Esophagus muscularis mucosa (tissue), 4 donors: Measurements from ENCODE around the gene GMDS. TPM values are rescaled to one million over a fixed set of nuclear protein-coding genes. Genes with fewer than 3 reads are reported as not detected.

Source experiments
- DNase-seq: peaks from one replicate; pipeline ENCODE4 v3.0.0-alpha.2; 2017; ENCODE audit errors: extremely low spot score
- H3K27ac ChIP-seq, 4 donors: fragments of 200-600 bp; sonication (generic); replicated peaks in 1 of 4; 1 replicate in 3 of 4; 2 replicates in 1 of 4; pipeline ENCODE4 v1.5.1; 2016 to 2019; ENCODE audit warnings: mild to moderate bottlenecking in 1 of 4
- H3K27me3 ChIP-seq, 4 donors: fragments of 200-600 bp; sonication (generic); one replicate each; pipeline versions ENCODE4 v1.5.1 to v1.6.0; 2016 to 2019
- H3K36me3 ChIP-seq, 4 donors: fragments of 200-600 bp; sonication (generic); one replicate each; pipeline ENCODE4 v1.5.1; 2016 to 2019
- H3K4me1 ChIP-seq, 4 donors: fragments of 200-600 bp; sonication (generic); one replicate each; pipeline ENCODE4 v1.5.1; 2016 to 2019
- H3K4me3 ChIP-seq, 4 donors: fragments of 200-600 bp; sonication (generic); 1 replicate in 2 of 4; 2 replicates in 2 of 4; pipeline ENCODE4 v1.5.1; 2016 to 2019; ENCODE audit warnings: mild to moderate bottlenecking in 4 of 4, moderate library complexity in 1 of 4
- H3K9me3 ChIP-seq, 4 donors: fragments of 200-600 bp; sonication (generic); 1 replicate in 3 of 4; 2 replicates in 1 of 4; pipeline ENCODE4 v1.5.1; 2016 to 2019
- EP300 ChIP-seq: sonication (generic); formaldehyde crosslinking; IDR thresholded peaks from one replicate; pipeline ENCODE4 v1.6.1; 2017; ENCODE audit warnings: antibody characterized with exemption
- POLR2A ChIP-seq: fragments of 450-650 bp; IDR thresholded peaks from one replicate; pipeline ENCODE4 v1.6.1; 2017; ENCODE audit warnings: antibody characterized with exemption, moderate library complexity, mild to moderate bottlenecking, low read depth
- POLR2AphosphoS5 ChIP-seq, 2 donors: sonication (generic); formaldehyde crosslinking; IDR thresholded peaks; one replicate each; pipeline ENCODE4 v1.6.1; 2017; ENCODE audit warnings: antibody characterized with exemption in 2 of 2
- WGBS: methylation state at CpG from one replicate; pipeline ENCODE4 v1.1.5; 2018; 5-methylcytosine and 5-hydroxymethylcytosine counted together
- intact Hi-C: fragments of 100-400 bp; cut with DNase I; formaldehyde crosslinking; loops from one replicate; pipeline ENCODE4 v1.15.1; 2023
- total RNA-seq, 4 donors: library from RNA; depleted of rRNA; stranded (reverse); fragments of >200 nt; gene quantifications; one replicate each; pipeline versions ENCODE4 v1.1.0 to v1.2.1, GENCODE V29; 2016
- TF ChIP-seq, protein P1 (sequence below), 3 experiments: fragments of 200-600 bp in 2 of 3; fragments of 450-650 bp in 1 of 3; sonication (generic) in 2 of 3; IDR thresholded peaks; one replicate each; pipeline ENCODE4 v1.5.1; 2017 to 2019; ENCODE audit warnings: antibody characterized with exemption in 3 of 3, mild to moderate bottlenecking in 2 of 3, moderate library complexity in 1 of 3

The GMDS gene
- 10 to 100 TPM in 1 of 4 donors, 1 to 10 TPM in 3; 3.6 to 14.1 (median 6.0) TPM for total RNA-seq

- WGBS: 0% methylated on average over 40 of the region's 97 CpGs
- peak; percentile 50 for TF ChIP-seq POLR2A
- TF ChIP-seq EP300: no peak
- peak; percentile 83 to 89 for TF ChIP-seq POLR2AphosphoS5 (IDR thresholded peaks at IDR 0.05)
- TF ChIP-seq, protein P1, sequence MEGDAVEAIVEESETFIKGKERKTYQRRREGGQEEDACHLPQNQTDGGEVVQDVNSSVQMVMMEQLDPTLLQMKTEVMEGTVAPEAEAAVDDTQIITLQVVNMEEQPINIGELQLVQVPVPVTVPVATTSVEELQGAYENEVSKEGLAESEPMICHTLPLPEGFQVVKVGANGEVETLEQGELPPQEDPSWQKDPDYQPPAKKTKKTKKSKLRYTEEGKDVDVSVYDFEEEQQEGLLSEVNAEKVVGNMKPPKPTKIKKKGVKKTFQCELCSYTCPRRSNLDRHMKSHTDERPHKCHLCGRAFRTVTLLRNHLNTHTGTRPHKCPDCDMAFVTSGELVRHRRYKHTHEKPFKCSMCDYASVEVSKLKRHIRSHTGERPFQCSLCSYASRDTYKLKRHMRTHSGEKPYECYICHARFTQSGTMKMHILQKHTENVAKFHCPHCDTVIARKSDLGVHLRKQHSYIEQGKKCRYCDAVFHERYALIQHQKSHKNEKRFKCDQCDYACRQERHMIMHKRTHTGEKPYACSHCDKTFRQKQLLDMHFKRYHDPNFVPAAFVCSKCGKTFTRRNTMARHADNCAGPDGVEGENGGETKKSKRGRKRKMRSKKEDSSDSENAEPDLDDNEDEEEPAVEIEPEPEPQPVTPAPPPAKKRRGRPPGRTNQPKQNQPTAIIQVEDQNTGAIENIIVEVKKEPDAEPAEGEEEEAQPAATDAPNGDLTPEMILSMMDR (IDR thresholded peaks at IDR 0.05): no peak
Measured at GRCh38 chr6:2245103-2245876, at the start of gene GMDS. TSS of gene GMDS (minus strand) at chr6:2245605.

DNA sequence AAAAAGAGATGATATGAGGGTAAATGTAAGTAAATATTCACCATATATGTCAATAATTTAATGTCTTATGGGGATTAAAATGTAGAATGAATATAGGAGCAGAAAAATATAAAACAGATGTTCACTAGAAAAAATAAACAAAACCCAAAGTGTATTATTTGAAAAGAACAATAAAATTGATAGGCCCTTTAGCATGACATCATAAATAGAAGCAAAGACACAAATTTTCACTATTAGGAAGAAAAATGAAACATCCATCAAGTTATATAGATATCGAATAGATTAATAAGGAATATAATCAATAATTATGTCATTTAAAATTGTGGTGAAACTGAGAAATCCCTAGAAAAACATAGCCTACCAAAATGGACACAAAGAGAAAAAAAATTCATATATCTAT is 40.1 kb upstream of the GMDS start:
- TF ChIP-seq POLR2A (no peak), POLR2AphosphoS5 (IDR thresholded peaks at IDR 0.05) (no peak), EP300 (no peak)
- TF ChIP-seq, protein P1 (IDR thresholded peaks at IDR 0.05): no peak
- Histone ChIP-seq H3K27me3 (no peaks in the 10 kb centered on the region), H3K4me3 (no peak overlapping the region), H3K27ac (no peak overlapping the region), H3K36me3 (peaks cover 0 to 19% (median 6%) of the 10 kb centered on the region in 4 donors), H3K4me1 (no peaks in the 10 kb centered on the region), H3K9me3 (no peaks in the 10 kb centered on the region)
- intact Hi-C loops: no loop called here
- WGBS: 97% methylated on average over 1 of the region's 1 CpG
- no peak for DNase-seq

More at GRCh38 chr6:2245103-2245876, at the start of gene GMDS:
- Histone ChIP-seq H3K27me3 (no peaks in the 10 kb centered on the region), H3K4me3 (peak within 1 kb of the TSS; percentile 80 to 98 (median 86)), H3K36me3 (peaks cover 0 to 14% (median 12%) of the 10 kb centered on the region in 4 donors), H3K27ac (peak within 1 kb of the TSS; percentile 84 to 91 (median 89)), H3K9me3 (no peaks in the 10 kb centered on the region), H3K4me1 (peaks cover 14 to 24% (median 22%) of the 10 kb centered on the region in 4 donors)
- intact Hi-C loops: loop anchor here (2.0 to 5.0 kb wide), 2 partner anchors 390 to 643 kb away; no protein-coding TSS in a partner anchor
- peak; percentile 93 for DNase-seq

DNA sequence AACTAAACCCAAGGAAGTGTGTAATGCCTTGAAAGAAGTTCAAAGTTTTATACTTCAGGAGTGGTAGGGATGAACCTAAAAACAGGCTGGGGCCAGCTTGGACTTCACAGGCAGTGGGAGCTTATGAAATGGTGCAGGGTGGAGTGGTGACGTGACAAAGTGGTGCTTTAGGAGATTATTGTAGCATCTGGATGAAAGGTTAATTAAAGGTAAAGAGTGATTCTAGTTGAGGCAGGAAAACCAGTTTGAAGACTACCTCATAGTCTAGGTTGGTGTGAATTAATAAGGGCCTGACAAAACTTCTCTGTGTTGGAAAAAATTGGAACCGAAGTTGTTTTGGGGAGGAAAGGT is 30.5 kb upstream of the GMDS start:
- 88% methylated on average over 2 of the region's 2 CpGs for WGBS
- Histone ChIP-seq H3K36me3 (peaks cover 0 to 33% (median 15%) of the 10 kb centered on the region in 4 donors), H3K27me3 (no peaks in the 10 kb centered on the region), H3K27ac (no peak overlapping the region), H3K4me1 (peaks cover 0 to 14% (median 11%) of the 10 kb centered on the region in 4 donors), H3K4me3 (no peak overlapping the region), H3K9me3 (peaks cover 0 to 3% (median 0%) of the 10 kb centered on the region in 4 donors)
- TF ChIP-seq, protein P1 (IDR thresholded peaks at IDR 0.05): no peak
- TF ChIP-seq POLR2AphosphoS5 (IDR thresholded peaks at IDR 0.05): no peak
- no peak for TF ChIP-seq EP300
- TF ChIP-seq POLR2A: no peak
- no peak for DNase-seq
- intact Hi-C loops: no loop called here

- DNase-seq: no peak
- H3K4me3 ChIP-seq: no peak overlapping the region
- peaks cover 0 to 36% (median 15%) of the 10 kb centered on the region in 4 donors for H3K36me3 ChIP-seq
- H3K27me3 ChIP-seq: no peaks in the 10 kb centered on the region
- TF ChIP-seq POLR2AphosphoS5 (IDR thresholded peaks at IDR 0.05) (no peak), EP300 (no peak), POLR2A (no peak)
- peaks cover 0 to 14% (median 11%) of the 10 kb centered on the region in 4 donors for H3K4me1 ChIP-seq
- WGBS: 54% methylated on average over 7 of the region's 8 CpGs
- peaks cover 0 to 3% (median 0%) of the 10 kb centered on the region in 4 donors for H3K9me3 ChIP-seq
- intact Hi-C loops: no loop called here
- peak overlapping the region in 3 of 4 donors; percentile 11 to 32 (median 13) for H3K27ac ChIP-seq
Measured at GRCh38 chr6:2274981-2275891, 29.8 kb upstream of the GMDS start.

GRCh38 chr6:2272696-2273095 is 27.3 kb upstream of the GMDS start:
- Histone ChIP-seq H3K4me3 (no peak overlapping the region), H3K27me3 (no peaks in the 10 kb centered on the region), H3K4me1 (peaks cover 0 to 14% (median 11%) of the 10 kb centered on the region in 4 donors), H3K27ac (no peak overlapping the region), H3K36me3 (peaks cover 0 to 44% (median 28%) of the 10 kb centered on the region in 4 donors), H3K9me3 (no peaks in the 10 kb centered on the region)
- no peak for DNase-seq
- no peak for TF ChIP-seq POLR2AphosphoS5 (IDR thresholded peaks at IDR 0.05)
- TF ChIP-seq, protein P1 (IDR thresholded peaks at IDR 0.05): no peak
- 92% methylated on average over 3 of the region's 3 CpGs for WGBS
- intact Hi-C loops: no loop called here
